Measurements from ENCODE around the gene PLEKHG2. TPM values are rescaled to one million over a fixed set of nuclear protein-coding genes. Genes with fewer than 3 reads are reported as not detected.

The PLEKHG2 gene
- total and polyA plus RNA-seq, 11 donors, result 8.9 to 38.5 (median 13.3) TPM

DNA sequence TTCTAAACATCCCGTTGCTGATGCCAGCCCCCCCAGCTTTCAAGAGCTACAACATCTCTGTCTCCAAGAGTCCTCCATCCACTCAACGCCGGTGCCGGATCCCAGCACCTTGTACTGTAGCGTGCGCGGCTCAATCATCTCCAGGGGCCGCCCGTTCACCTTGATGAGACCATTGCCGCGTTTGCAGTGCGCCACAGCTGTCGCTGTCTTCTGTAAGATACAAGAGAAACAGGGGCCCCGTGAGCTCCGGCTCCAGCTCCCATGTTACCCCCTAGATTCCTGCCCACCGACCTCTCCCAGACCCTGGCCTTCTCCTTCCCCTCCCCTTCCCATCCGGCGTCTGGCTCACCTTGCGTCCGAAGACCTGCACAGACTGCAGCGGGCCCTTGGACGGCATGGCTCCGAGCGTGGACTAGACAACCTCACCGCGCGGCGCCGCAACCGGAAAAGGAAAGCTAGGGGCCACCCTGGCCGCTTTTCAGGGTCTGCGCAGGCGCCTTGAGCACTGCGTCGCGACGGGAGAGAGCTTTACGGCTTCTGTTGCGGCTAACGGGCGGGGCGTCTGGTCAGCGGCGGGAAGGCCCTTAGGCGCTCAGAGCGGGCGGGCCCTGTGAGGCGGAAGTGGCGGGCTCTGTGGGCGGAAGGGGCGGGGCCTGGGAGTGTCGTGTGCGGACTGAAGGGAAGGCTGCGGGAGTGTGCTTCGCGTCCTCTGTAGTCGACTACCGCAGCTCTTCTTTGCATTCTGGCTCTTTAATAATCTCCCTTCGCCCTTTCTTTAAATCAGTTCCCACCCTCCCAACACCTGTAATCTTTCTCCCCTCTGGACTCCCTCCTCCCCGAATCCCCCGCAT lies 23.3 kb downstream of the PLEKHG2 start, which contains the start of gene RPS16:
Gene RPS16, minus strand, starts transcription at position 451 of the 851 bp plus-strand sequence. Its CDS starts 54 bp downstream, at position 397.
- H3K36me3 ChIP-seq, result peaks cover 5 to 33% (median 30%) of the 10 kb centered on the region in 9 donors
- no peaks in the 10 kb centered on the region for H3K9me3 ChIP-seq
- WGBS, 4 donors, result 0 to 1% (median 0%) methylated on average over 48 to 61 of the region's 61 CpGs
- TF ChIP-seq, protein P1, sequence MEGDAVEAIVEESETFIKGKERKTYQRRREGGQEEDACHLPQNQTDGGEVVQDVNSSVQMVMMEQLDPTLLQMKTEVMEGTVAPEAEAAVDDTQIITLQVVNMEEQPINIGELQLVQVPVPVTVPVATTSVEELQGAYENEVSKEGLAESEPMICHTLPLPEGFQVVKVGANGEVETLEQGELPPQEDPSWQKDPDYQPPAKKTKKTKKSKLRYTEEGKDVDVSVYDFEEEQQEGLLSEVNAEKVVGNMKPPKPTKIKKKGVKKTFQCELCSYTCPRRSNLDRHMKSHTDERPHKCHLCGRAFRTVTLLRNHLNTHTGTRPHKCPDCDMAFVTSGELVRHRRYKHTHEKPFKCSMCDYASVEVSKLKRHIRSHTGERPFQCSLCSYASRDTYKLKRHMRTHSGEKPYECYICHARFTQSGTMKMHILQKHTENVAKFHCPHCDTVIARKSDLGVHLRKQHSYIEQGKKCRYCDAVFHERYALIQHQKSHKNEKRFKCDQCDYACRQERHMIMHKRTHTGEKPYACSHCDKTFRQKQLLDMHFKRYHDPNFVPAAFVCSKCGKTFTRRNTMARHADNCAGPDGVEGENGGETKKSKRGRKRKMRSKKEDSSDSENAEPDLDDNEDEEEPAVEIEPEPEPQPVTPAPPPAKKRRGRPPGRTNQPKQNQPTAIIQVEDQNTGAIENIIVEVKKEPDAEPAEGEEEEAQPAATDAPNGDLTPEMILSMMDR (IDR thresholded peaks at IDR 0.05), result peak in 1 of 12 donors; percentile 18
- peak; percentile 70 to 96 for TF ChIP-seq POLR2A (IDR thresholded peaks at IDR 0.05)
- H3K4me3 ChIP-seq, result peak within 1 kb of the TSS; percentile 60 to 99 (median 90)
- intact Hi-C loops (cut with DNase I), result loop anchor here in 4 of 10 donors (1.0 to 5.0 kb wide), 5 partner anchors 10 to 47 kb away; partner anchors contain the start of genes PLEKHG2 (in 2 of the 4), SUPT5H (in 1 of the 4) and TIMM50 (in 1 of the 4)
- H3K27me3 ChIP-seq, result peaks cover 0 to 5% (median 0%) of the 10 kb centered on the region in 9 donors
- peak; percentile 99 for DNase-seq
- peak; percentile 97 to 99 (median 99) for ATAC-seq
- peak within 1 kb of the TSS; percentile 73 to 93 (median 86) for H3K27ac ChIP-seq
- peaks cover 11 to 40% (median 23%) of the 10 kb centered on the region in 12 donors for H3K4me1 ChIP-seq

DNA sequence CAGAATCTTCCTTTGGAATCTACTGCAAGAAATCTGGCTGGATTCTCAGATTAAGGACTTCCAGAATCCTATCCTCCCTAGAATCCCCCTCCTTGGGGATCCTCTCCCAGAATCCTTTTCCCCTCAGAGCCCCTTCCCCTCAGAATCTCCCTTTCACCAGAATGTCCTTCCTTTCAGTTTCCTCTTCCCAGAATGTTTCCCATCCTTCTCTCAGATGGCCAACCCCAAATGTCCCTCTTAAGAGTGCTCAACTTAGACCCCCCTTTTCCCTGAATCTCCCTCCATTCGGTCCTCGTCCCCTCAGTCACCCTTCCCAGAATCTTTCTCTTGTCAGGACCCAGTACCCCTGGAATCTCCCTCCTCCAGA lies 23.9 kb downstream of the PLEKHG2 start:
- Histone ChIP-seq H3K36me3 (peaks cover 5 to 33% (median 30%) of the 10 kb centered on the region in 9 donors), H3K9me3 (no peaks in the 10 kb centered on the region), H3K27ac (peak overlapping the region in 11 of 12 donors; percentile 73 to 93 (median 86)), H3K4me3 (peak overlapping the region in 11 of 12 donors; percentile 2 to 99 (median 90)), H3K4me1 (peaks cover 11 to 35% (median 22%) of the 10 kb centered on the region in 12 donors), H3K27me3 (peaks cover 0 to 5% (median 0%) of the 10 kb centered on the region in 9 donors)
- no peak for ATAC-seq
- WGBS, 4 donors, result 0 to 8% (median 3%) methylated on average over 2 of the region's 2 CpGs
- no peak for TF ChIP-seq POLR2A (IDR thresholded peaks at IDR 0.05)
- TF ChIP-seq, protein P1 (IDR thresholded peaks at IDR 0.05), result no peak
- DNase-seq, result no peak
- intact Hi-C loops (cut with DNase I), result loop anchor here in 2 of 10 donors (1.0 to 5.0 kb wide), 2 partner anchors 9 to 46 kb away; partner anchors contain the start of genes SUPT5H (in 1 of the 2) and TIMM50 (in 1 of the 2)

DNA sequence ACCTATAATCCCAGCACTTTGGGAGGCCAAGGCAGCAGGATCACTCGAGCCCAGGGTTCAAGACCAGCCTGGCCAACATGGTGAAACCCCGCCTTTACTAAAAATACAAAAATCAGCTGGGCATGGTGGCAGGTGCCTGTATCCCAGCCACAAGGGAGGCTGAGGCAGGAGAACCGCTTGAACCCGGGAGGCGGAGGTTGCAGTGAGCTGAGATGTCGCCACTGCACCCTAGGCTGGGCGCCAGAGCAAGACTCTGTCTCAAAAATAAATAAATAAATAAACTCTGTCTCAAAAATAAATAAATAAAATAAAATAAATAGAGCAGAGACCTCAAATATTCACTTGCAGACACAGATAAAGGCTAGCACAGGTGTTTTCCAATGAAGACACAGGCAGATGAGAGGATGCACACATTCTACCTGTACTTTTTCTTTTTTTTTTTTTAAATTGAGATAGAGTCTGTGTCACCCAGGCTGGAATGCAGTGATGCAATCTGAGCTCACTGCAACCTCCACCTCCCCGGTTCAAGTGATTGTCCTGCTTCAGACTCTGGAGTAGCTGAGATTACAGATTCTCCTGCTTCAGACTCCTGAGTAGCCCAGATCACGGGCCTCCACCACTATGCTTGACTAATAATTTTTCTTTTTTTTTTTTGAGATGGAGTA lies 25.9 kb downstream of the PLEKHG2 start:
- H3K36me3 ChIP-seq, result peaks cover 0 to 15% (median 14%) of the 10 kb centered on the region in 9 donors
- 78 to 84% (median 82%) methylated on average over 9 of the region's 9 CpGs for WGBS, 4 donors
- DNase-seq, result no peak

More for the DNA sequence above, 25.9 kb downstream of the PLEKHG2 start:
- intact Hi-C loops (cut with DNase I), result loop anchor here in 1 of 10 donors (5.0 kb wide), 1 partner anchor 44 kb away; the partner anchor contains the start of gene TIMM50
- Histone ChIP-seq H3K4me3 (no peak overlapping the region), H3K9me3 (no peaks in the 10 kb centered on the region), H3K27me3 (peaks cover 0 to 5% (median 0%) of the 10 kb centered on the region in 9 donors), H3K27ac (no peak overlapping the region), H3K4me1 (peaks cover 11 to 33% (median 22%) of the 10 kb centered on the region in 12 donors)
- no peak for TF ChIP-seq POLR2A (IDR thresholded peaks at IDR 0.05)
- TF ChIP-seq, protein P1 (IDR thresholded peaks at IDR 0.05), result no peak
- no peak for ATAC-seq
